Measurements from ENCODE around the gene TMEM150A. TPM values are rescaled to one million over a fixed set of nuclear protein-coding genes. Genes with fewer than 3 reads are reported as not detected.

TMEM150A gene
- total RNA-seq, 1 experiment from 2014 or later = 19.3 TPM

- no peak for DNase-seq
- Histone ChIP-seq H3K27me3 (ENCODE audit: insufficient read depth, low read length) (peaks cover 5% of the 10 kb centered on the region; the same call in 1 of the 2 replicates), H2BK12ac (ENCODE audit: insufficient read length, low read depth, low read length) (no peak overlapping the region), H3K79me2 (ENCODE audit: insufficient read depth, low read length) (no peaks in the 10 kb centered on the region), H3K4me2 (ENCODE audit: insufficient read depth, insufficient read length, low read length) (no peak overlapping the region), H3K79me1 (ENCODE audit: insufficient read depth, low read depth, low read length, poor library complexity, severe bottlenecking) (no peaks in the 10 kb centered on the region), H4K91ac (ENCODE audit: insufficient read length, low read depth, low read length) (no peak overlapping the region), H2AK5ac (ENCODE audit: insufficient read length, low read length) (no peak overlapping the region), H3T11ph (ENCODE audit: low read length) (no peak overlapping the region), H4K8ac (replicated peaks; ENCODE audit: insufficient read length, low read depth, low read length) (no peak overlapping the region), H2BK120ac (ENCODE audit: low read depth, low read length, poor library complexity, severe bottlenecking) (no peak overlapping the region), H3K56ac (ENCODE audit: insufficient read length, low read depth, low read length) (no peak overlapping the region), H3K23me2 (ENCODE audit: insufficient read length, low read depth, low read length, poor library complexity, severe bottlenecking) (peaks cover 7% of the 10 kb centered on the region), H2AFZ (ENCODE audit: low read length) (no peak overlapping the region), H3K9ac (ENCODE audit: extremely low read depth, insufficient read length, low read length) (no peak overlapping the region), H2BK15ac (ENCODE audit: low read depth, low read length) (no peak overlapping the region), H3K4me1 (ENCODE audit: insufficient read depth, low read length) (peaks cover 3% of the 10 kb centered on the region; the same call in 1 of the 2 replicates), H2BK5ac (ENCODE audit: insufficient read length, low read length) (no peak overlapping the region), H3K9me3 (ENCODE audit: control insufficient read depth, low read depth, low read length) (no peaks in the 10 kb centered on the region), H4K5ac (ENCODE audit: insufficient read length, low read depth, low read length) (no peak overlapping the region), H2BK20ac (ENCODE audit: low read depth, low read length, poor library complexity, severe bottlenecking) (no peak overlapping the region), H3K27ac (ENCODE audit: insufficient read length, low read depth, low read length) (no peak overlapping the region), H3K4ac (ENCODE audit: low read depth, low read length) (no peak overlapping the region), H4K20me1 (ENCODE audit: control insufficient read depth, insufficient read depth, insufficient read length) (no peaks in the 10 kb centered on the region), H3K23ac (ENCODE audit: insufficient read length, low read depth, low read length) (no peak overlapping the region), H3K18ac (ENCODE audit: insufficient read length, low read depth, low read length) (no peak overlapping the region), H3K14ac (ENCODE audit: insufficient read depth, low read length) (no peak overlapping the region)
- Mint-ChIP-seq H3K4me3 (no peak overlapping the region), H3K9me3 (no peaks in the 10 kb centered on the region; a peak in 1 of 5 replicates), H3K27me3 (ENCODE audit: low read depth) (peaks cover 17% of the 10 kb centered on the region), H3K4me1 (peaks cover 21 to 24% of the 10 kb centered on the region in 2 experiments), H3K27ac (no peak overlapping the region), H3K36me3 (ENCODE audit: insufficient read depth in 1 of 3, low read depth in 3 of 3) (no peaks in the 10 kb centered on the region; a peak in 2 of 7 replicates)
- WGBS (ENCODE audit: extremely low coverage, insufficient read length, low lambda C conversion rate) = no CpG with 5 or more reads among the region's 1 CpG
- TF ChIP-seq, protein P1, sequence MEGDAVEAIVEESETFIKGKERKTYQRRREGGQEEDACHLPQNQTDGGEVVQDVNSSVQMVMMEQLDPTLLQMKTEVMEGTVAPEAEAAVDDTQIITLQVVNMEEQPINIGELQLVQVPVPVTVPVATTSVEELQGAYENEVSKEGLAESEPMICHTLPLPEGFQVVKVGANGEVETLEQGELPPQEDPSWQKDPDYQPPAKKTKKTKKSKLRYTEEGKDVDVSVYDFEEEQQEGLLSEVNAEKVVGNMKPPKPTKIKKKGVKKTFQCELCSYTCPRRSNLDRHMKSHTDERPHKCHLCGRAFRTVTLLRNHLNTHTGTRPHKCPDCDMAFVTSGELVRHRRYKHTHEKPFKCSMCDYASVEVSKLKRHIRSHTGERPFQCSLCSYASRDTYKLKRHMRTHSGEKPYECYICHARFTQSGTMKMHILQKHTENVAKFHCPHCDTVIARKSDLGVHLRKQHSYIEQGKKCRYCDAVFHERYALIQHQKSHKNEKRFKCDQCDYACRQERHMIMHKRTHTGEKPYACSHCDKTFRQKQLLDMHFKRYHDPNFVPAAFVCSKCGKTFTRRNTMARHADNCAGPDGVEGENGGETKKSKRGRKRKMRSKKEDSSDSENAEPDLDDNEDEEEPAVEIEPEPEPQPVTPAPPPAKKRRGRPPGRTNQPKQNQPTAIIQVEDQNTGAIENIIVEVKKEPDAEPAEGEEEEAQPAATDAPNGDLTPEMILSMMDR (conservative IDR thresholded peaks at IDR 0.05) = no peak
Measured at GRCh38 chr2:85582492-85582891, 20.0 kb downstream of the TMEM150A start.

Measured in H9 (cell line).